H1 (cell line): ENCODE data around the gene CLMP. TPM values are rescaled to one million over a fixed set of nuclear protein-coding genes. Genes with fewer than 3 reads are reported as not detected.

Experiments
- ASH2L ChIP-seq: fragments of 200-600, 300-600 bp; sonication (generic); IDR thresholded peaks from one replicate; pipeline ENCODE4 v1.7.1; 2017; ENCODE audit warnings: low read length
- BACH1 ChIP-seq: IDR thresholded peaks from 2 replicates; pipeline ENCODE4 v1.6.1; 2012; ENCODE audit warnings: low read length, improper control_type of control experiment
- BRCA1 ChIP-seq: IDR thresholded peaks from 2 replicates; pipeline ENCODE4 v1.6.1; 2012; ENCODE audit warnings: low read depth, low read length, improper control_type of control experiment
- CHD1 ChIP-seq: IDR thresholded peaks from 2 replicates; pipeline ENCODE4 v1.6.1; 2012; ENCODE audit warnings: low read depth, low read length, improper control_type of control experiment
- CHD2 ChIP-seq: IDR thresholded peaks from 2 replicates; pipeline ENCODE4 v1.6.1; 2012; ENCODE audit warnings: low read length, improper control_type of control experiment
- CREB1 ChIP-seq: IDR thresholded peaks from 2 replicates; pipeline ENCODE4 v1.6.1; 2012; ENCODE audit warnings: inconsistent platforms
- EGR1 ChIP-seq: IDR thresholded peaks from 2 replicates; pipeline ENCODE4 v1.6.1; 2011; ENCODE audit warnings: low read depth, low read length, borderline replicate concordance
- FOSL1 ChIP-seq: IDR thresholded peaks from 2 replicates; pipeline ENCODE4 v1.6.1; 2011; ENCODE audit warnings: mild to moderate bottlenecking, low read depth, low read length, moderate library complexity; ENCODE audit not compliant: insufficient read depth
- GTF2F1 ChIP-seq: IDR thresholded peaks from 2 replicates; pipeline ENCODE4 v1.6.1; 2012; ENCODE audit warnings: low read depth, low read length, improper control_type of control experiment, borderline replicate concordance
- HDAC2 ChIP-seq, 2 experiments: fragments of 300-600 bp in 1 of 2; sonication (generic) in 1 of 2; IDR thresholded peaks; 2 replicates each; pipeline ENCODE4 v1.6.1; 2011 to 2012; ENCODE audit warnings: low read depth in 2 of 2, low read length in 2 of 2, mild to moderate bottlenecking in 2 of 2, moderate library complexity in 2 of 2, borderline replicate concordance in 1 of 2, inconsistent platforms in 1 of 2
- HDAC6 ChIP-seq: IDR thresholded peaks from one replicate; pipeline ENCODE4 v1.7.1; 2012; ENCODE audit warnings: low read depth, mild to moderate bottlenecking, inconsistent platforms, low read length, moderate library complexity
- JUN ChIP-seq: IDR thresholded peaks from 2 replicates; pipeline ENCODE4 v1.6.1; 2011; ENCODE audit warnings: low read depth, mild to moderate bottlenecking, improper control_type of control experiment, low read length
- JUND ChIP-seq: IDR thresholded peaks from 2 replicates; pipeline ENCODE4 v1.6.1; 2011; ENCODE audit warnings: mild to moderate bottlenecking, improper control_type of control experiment, low read length
- MAFK ChIP-seq: IDR thresholded peaks from 2 replicates; pipeline ENCODE4 v1.6.1; 2012; ENCODE audit warnings: low read depth, mild to moderate bottlenecking, improper control_type of control experiment, low read length
- NANOG ChIP-seq: IDR thresholded peaks from 2 replicates; pipeline ENCODE4 v1.6.1; 2011; ENCODE audit warnings: low read length, low read depth, mild to moderate bottlenecking, inconsistent platforms; ENCODE audit not compliant: insufficient read depth, poor library complexity, severe bottlenecking
- PHF8 ChIP-seq: fragments of 200-600 bp; sonication (generic); conservative IDR thresholded peaks from 2 replicates; pipeline ENCODE4 v1.7.1; 2012; ENCODE audit warnings: low read depth, mild to moderate bottlenecking, inconsistent platforms, low read length, moderate library complexity
- POLR2AphosphoS5 ChIP-seq: IDR thresholded peaks from 2 replicates; pipeline ENCODE4 v1.6.1; 2011; ENCODE audit warnings: low read depth, low read length
- RAD21 ChIP-seq, 2 experiments: IDR thresholded peaks in 1 of 2; conservative IDR thresholded peaks in 1 of 2; 2 replicates each; pipeline ENCODE4 v1.6.1; 2011; ENCODE audit warnings: low read depth in 2 of 2, low read length in 2 of 2, improper control_type of control experiment in 1 of 2, inconsistent platforms in 1 of 2, mild to moderate bottlenecking in 1 of 2, moderate library complexity in 1 of 2
- RNF2 ChIP-seq: fragments of 200-900, 300-1000 bp; sonication (generic); IDR thresholded peaks from 2 replicates; pipeline ENCODE4 v1.7.1; 2016; ENCODE audit warnings: borderline replicate concordance, low read depth, mild to moderate bottlenecking, antibody characterized with exemption, low read length; ENCODE audit not compliant: poor library complexity, severe bottlenecking; ENCODE audit errors: missing control alignments
- RXRA ChIP-seq: IDR thresholded peaks from 2 replicates; pipeline ENCODE4 v1.6.1; 2011; ENCODE audit warnings: low read depth, mild to moderate bottlenecking, low read length, moderate library complexity; ENCODE audit not compliant: insufficient read depth
- TAF7 ChIP-seq: optimal IDR thresholded peaks from 2 replicates; pipeline ENCODE3; 2011; ENCODE audit warnings: low read depth, mild to moderate bottlenecking, inconsistent platforms, low read length, moderate library complexity, borderline replicate concordance
- TBP ChIP-seq: IDR thresholded peaks from 2 replicates; pipeline ENCODE4 v1.6.1; 2011; ENCODE audit warnings: low read depth, low read length, improper control_type of control experiment
- TCF12 ChIP-seq: IDR thresholded peaks from 2 replicates; pipeline ENCODE4 v1.6.1; 2011; ENCODE audit warnings: low read depth, mild to moderate bottlenecking, low read length
- polyA plus RNA-seq, 7 experiments: library from polyadenylated mRNA; depleted of rRNA in 3 of 7; stranded (reverse) in 5 of 7; unstranded in 2 of 7; fragments of >200 nt in 5 of 7; fragments of 200-250 nt in 2 of 7; gene quantifications; 1 replicate in 5 of 7; 2 replicates in 1 of 7; 4 replicates in 1 of 7; pipeline versions ENCODE4 v1.2.1 to v1.2.3, GENCODE V29; 2011 to 2013; ENCODE audit warnings: missing spikeins in 2 of 7, mixed read lengths in 2 of 7
- total RNA-seq: library from RNA; stranded (reverse); fragmentation: NEBNext Ultra II Directional; extraction: Animal tissue kit (Norgen Biotek cat#: 25700); gene quantifications from 2 replicates; pipeline ENCODE4 v1.2.1, GENCODE V29; 2021
- TF ChIP-seq, protein P1 (sequence below): IDR thresholded peaks from 2 replicates; pipeline ENCODE4 v1.6.1; 2011; ENCODE audit warnings: low read depth, mild to moderate bottlenecking, low read length; ENCODE audit not compliant: insufficient read depth

Gene CLMP
- total and polyA plus RNA-seq, 2 of the 8 experiments (the other 6 are each of a cell fraction or from before 2014, with no cell fraction given), result 9.9 to 24.1 TPM

DNA sequence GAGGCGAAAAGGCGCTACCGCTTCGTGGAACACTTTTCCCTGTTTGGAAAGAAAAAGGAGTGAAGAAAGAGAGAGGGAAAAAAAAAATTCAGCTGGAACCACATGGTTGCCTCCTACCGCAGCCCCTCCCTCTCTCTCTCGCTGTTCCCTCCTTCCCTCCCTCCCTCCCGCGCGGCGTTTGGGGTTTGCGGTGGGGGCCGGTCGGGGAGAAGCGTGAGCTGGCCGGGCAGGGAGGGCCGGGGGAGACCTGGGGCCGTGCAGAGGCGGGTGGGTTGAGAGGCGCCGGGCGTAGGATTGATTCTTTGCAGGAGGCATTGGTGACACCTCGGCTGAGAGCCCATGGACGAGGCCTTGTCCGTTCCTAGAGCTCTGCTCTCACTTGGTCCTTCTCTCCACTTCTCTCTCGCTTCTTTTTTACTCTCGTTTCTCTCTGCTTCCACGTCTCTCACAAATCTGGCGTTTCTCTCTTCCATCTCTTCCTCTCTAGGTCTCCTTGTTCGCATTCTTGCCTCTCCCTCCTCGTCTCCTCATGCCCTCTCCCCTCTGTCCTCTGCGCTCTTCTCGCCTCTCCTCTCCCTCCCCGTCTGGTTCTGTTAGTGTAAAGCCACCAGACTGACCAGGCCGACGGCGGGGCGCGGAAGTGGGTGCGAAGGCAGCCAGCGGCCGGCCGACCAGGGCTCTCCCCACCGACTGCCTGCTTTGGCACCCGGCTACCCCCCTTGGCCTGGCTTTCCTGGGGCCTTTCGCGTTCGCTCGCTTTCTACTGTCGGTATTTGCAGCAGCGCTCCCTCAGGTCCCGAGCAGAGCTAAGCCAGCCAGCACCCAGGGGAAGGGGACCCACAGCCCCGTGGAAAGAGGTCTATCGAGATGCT, at the start of gene CLMP (continued):
- TF ChIP-seq, protein P1, sequence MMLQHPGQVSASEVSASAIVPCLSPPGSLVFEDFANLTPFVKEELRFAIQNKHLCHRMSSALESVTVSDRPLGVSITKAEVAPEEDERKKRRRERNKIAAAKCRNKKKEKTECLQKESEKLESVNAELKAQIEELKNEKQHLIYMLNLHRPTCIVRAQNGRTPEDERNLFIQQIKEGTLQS, result no peak
- TF ChIP-seq CHD1 (no peak), JUND (no peak), TBP (no peak), JUN (no peak), MAFK (no peak), EGR1 (no peak), POLR2AphosphoS5 (peak; percentile 28; the same call in 1 of the 2 replicates), HDAC6 (no peak), HDAC2 (IDR thresholded peaks at IDR 0.05; ENCODE audit: borderline replicate concordance in 1 of 2, low read depth in 2 of 2, low read length in 2 of 2) (no peak), RXRA (no peak), CREB1 (no peak), ASH2L (peak; percentile 47), GTF2F1 (no peak), FOSL1 (no peak), TCF12 (no peak), PHF8 (no peak), TAF7 (no peak), RNF2 (peak; percentile 55), BACH1 (no peak), CHD2 (no peak), RAD21 (IDR thresholded peaks at IDR 0.05 in 1 of 2, conservative IDR thresholded peaks at IDR 0.05 in 1 of 2; ENCODE audit: low read depth in 2 of 2, low read length in 2 of 2) (no peak), BRCA1 (no peak), NANOG (no peak)
